ENCODE measurements around the gene ZBTB8B. TPM values are rescaled to one million over a fixed set of nuclear protein-coding genes. Genes with fewer than 3 reads are reported as not detected.

The ZBTB8B gene
- total RNA-seq, 1 donor from 2014 or later: not detected

- H3K4me1 ChIP-seq: no peaks in the 10 kb centered on the region
- H3K4me3 ChIP-seq: no peak overlapping the region
- no peaks in the 10 kb centered on the region for H3K27me3 ChIP-seq
- no peak for TF ChIP-seq CTCF (IDR thresholded peaks at IDR 0.05)
- no peak for TF ChIP-seq POLR2A (IDR thresholded peaks at IDR 0.05)
- TF ChIP-seq POLR2AphosphoS5 (IDR thresholded peaks at IDR 0.05; ENCODE audit: insufficient read depth in 1 of 2, low read depth in 1 of 2): no peak
- no peaks in the 10 kb centered on the region for H3K36me3 ChIP-seq
- H3K9me3 ChIP-seq: no peaks in the 10 kb centered on the region
- intact Hi-C loops (cut with DNase I): no loop called here
- no peak overlapping the region for H3K27ac ChIP-seq
- DNase-seq (ENCODE audit: extremely low spot score in 2 of 2): no peak
These were observed 45.1 kb downstream of the ZBTB8B start for GRCh38 chr1:32509939-32510338.

Other genes starting within 250 kb of the ZBTB8B start
- 8.3 TPM for gene TMEM234, start 242.7 kb upstream of the ZBTB8B start, total RNA-seq
- 164 TPM for gene EIF3I, start 242.7 kb upstream of the ZBTB8B start, total RNA-seq
- gene FAM167B, start 217.8 kb upstream of the ZBTB8B start, total RNA-seq: 3.7 TPM
- 6.4 TPM for gene LCK, start 213.8 kb upstream of the ZBTB8B start, total RNA-seq
- 65.6 TPM for gene HDAC1, start 173.0 kb upstream of the ZBTB8B start, total RNA-seq
- 36.8 TPM for gene MARCKSL1, start 128.8 kb upstream of the ZBTB8B start, total RNA-seq
- gene FAM229A, start 102.6 kb upstream of the ZBTB8B start, total RNA-seq: 10.1 TPM
- gene TSSK3, start 102.5 kb upstream of the ZBTB8B start, total RNA-seq: not detected
- gene BSDC1, start 70.6 kb upstream of the ZBTB8B start, total RNA-seq: 54.3 TPM
- gene ZBTB8A, start 74.4 kb downstream of the ZBTB8B start, total RNA-seq: 10.1 TPM
- gene ZBTB8OS, start 185.5 kb downstream of the ZBTB8B start, total RNA-seq: 17.4 TPM
- 80.3 TPM for gene RBBP4, start 186.1 kb downstream of the ZBTB8B start, total RNA-seq
- gene SYNC, start 237.7 kb downstream of the ZBTB8B start, total RNA-seq: 13.0 TPM

All from vagina (tissue), 2 donors.